Smooth muscle cell of the umbilical artery (primary cell): ENCODE data around the gene SYNGR3. TPM values are rescaled to one million over a fixed set of nuclear protein-coding genes. Genes with fewer than 3 reads are reported as not detected.

Experiments used
- total RNA-seq: library from RNA; depleted of rRNA; stranded (reverse); fragments of >200 nt; gene quantifications from 2 replicates; pipeline ENCODE4 v1.2.3, GENCODE V29; 2014

SYNGR3 gene, protein sequence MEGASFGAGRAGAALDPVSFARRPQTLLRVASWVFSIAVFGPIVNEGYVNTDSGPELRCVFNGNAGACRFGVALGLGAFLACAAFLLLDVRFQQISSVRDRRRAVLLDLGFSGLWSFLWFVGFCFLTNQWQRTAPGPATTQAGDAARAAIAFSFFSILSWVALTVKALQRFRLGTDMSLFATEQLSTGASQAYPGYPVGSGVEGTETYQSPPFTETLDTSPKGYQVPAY
- 3.6 and 7.3 TPM in 2 replicates for total RNA-seq

DNA sequence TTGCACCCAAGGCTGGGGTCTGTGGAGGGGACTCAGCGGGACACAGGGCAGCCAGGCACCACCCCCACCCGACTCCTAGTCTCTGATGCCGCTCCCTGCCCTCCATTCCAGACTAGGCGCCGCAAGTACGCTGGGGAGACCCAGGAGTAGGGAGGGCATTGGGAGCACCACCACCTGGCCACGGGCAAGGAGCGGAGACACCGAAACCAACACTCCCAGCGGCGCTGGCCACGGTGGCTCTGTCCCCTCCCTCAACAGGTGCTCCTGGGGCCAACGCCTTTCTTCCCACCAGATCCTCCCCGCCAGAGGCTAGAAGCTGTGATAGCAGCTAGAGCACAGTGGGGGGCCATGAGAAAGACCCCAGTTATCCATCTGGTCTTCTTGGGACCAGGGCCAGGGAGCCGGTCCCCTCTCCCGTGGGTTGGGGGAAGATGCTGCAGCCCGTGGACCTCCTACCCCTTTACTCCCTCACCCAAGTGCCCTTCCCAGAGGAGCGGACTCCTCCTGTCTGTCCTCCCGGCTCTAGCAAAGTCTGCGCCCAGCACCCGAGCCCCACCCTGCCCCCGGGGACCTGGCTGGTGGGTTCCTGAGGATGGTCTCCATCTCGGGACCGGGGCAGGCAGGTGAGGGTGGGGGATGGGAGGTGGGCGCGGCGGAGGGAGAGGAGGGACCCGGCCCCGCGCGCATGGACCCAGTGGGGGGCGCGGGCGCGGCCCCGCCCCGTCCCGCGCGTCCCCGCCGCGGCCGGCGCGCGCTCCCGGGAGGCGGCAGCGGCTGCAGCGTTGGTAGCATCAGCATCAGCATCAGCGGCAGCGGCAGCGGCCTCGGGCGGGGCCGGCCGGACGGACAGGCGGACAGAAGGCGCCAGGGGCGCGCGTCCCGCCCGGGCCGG is at the start of gene SYNGR3:
SYNGR3 (plus strand) TSS at position 762 of the 892 bp plus-strand sequence. CDS start 133 bp downstream, outside the sequence.

DNA sequence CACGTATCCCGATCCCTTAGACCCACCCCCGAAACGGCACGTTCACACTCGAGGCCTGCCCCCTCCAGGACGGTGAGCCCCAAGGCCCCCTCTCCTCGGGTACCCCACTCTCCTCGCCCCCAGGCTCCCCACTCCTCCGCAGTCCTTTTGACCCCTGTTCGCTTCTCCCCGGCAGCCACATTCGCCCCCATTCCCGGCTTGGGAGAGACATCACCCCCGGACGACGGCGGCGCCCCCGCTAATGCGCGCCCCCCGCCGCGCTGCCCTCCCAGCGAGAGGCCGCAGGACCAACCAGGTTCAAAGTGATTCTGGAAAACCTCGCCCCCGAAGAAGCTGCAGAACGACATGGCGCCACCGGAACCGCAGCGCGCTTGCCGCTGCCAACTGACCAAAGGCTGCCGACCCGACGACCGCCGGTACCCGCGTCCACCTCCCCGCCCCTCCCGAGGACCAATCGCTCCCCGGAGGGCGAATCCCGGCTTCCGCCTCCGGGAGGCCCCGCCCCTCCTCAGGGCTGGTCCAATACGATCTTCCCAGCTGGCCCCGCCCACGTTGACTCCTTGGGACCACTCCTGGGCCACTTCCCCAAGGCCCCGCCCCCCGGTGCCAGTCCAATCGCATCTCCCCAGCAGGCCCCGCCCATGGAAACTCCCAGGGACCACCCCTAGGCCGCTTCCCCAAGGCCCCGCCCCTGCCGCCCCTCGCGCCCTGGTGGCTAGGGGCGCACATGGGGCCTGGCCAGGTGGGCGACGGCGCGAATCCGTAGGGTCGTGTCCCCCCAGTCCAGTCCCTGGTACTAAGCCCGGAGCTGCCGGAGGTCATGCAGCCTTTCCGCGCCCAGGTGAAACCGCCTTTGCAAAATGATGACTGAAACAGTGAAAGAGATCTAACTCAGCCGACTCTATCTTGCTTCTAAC is 46.7 kb upstream of the SYNGR3 start, which contains the start of gene MSRB1:
MSRB1 (minus strand) TSS at position 390 of the 917 bp plus-strand sequence; CDS start at position 347, 43 bp downstream.

GRCh38 chr16:1959269-1960039 is 30.3 kb upstream of the SYNGR3 start, which contains the start of gene NDUFB10:
Gene NDUFB10 (plus strand): TSS chr16:1959538. CDS start chr16:1959625, 87 bp downstream.

GRCh38 chr16:1964506-1965395 is 25.0 kb upstream of the SYNGR3 start, which contains the start of gene RPS2:
Gene RPS2 (minus strand): TSS chr16:1964826. CDS start chr16:1964625, 201 bp downstream.

DNA sequence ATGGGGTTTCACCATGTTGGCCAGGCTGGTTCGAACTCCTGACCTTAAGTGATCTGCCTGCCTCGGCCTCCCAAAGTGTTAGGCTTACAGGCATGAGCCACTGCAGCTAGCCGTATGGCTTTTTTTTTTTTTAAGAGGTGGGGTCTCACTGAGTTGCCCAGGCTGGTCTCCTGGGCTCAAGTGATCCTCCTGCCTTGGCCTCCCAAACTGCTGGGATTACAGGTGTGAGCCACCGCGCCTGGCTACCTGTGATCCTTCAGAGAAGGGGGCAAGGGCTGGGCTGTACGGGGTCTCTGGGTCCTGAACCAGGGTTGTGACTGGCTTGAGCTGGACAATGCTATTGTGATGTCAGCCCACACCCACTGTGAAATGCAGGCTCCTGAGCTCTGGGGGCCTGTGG is 23.3 kb upstream of the SYNGR3 start, which contains the start of gene RNF151:
RNF151 (plus strand) TSS at position 397 of the 400 bp plus-strand sequence. CDS start 26 bp downstream, outside the sequence.

DNA sequence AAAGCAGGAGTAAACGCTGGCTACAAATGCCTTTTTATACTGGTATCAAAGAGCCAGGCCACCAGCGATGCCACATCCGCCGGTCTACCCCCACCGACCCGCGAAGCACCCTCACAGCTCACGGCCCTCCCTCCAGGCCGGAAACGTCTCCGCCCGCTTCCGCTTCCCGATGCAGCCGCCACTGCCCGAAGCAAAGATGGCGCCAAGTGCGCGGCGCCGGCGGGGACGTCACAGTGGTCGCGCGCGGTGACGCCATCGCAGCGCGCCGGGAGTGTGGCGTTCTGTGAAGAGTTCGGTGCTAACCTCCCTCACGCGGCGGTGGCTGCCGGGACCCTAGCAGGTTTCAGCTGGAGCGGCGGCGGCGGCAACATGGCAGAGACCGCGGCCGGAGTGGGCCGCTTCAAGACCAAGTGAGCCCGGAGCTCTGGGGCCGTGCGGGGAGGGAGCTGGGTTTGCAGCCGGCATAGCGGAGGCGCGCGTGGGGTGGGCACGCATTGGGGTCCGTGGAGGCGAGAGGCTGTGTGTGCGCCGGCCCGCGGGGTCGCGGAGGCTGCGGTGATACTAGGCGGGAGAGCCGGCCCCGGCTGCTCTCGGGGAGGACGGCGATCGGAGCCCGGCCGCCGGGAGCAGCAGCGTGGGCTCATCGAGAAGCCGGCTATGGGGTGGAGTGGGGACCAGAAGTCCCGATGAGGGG is 17.8 kb upstream of the SYNGR3 start, which contains the start of gene TBL3:
TBL3 (plus strand) TSS at position 258 of the 694 bp plus-strand sequence; CDS start at position 370, 112 bp downstream.

GRCh38 chr16:1981398-1981836 is 8.4 kb upstream of the SYNGR3 start, which contains the start of gene NOXO1:
Gene NOXO1 (minus strand): TSS chr16:1981469. CDS start chr16:1981179, 290 bp downstream.

DNA sequence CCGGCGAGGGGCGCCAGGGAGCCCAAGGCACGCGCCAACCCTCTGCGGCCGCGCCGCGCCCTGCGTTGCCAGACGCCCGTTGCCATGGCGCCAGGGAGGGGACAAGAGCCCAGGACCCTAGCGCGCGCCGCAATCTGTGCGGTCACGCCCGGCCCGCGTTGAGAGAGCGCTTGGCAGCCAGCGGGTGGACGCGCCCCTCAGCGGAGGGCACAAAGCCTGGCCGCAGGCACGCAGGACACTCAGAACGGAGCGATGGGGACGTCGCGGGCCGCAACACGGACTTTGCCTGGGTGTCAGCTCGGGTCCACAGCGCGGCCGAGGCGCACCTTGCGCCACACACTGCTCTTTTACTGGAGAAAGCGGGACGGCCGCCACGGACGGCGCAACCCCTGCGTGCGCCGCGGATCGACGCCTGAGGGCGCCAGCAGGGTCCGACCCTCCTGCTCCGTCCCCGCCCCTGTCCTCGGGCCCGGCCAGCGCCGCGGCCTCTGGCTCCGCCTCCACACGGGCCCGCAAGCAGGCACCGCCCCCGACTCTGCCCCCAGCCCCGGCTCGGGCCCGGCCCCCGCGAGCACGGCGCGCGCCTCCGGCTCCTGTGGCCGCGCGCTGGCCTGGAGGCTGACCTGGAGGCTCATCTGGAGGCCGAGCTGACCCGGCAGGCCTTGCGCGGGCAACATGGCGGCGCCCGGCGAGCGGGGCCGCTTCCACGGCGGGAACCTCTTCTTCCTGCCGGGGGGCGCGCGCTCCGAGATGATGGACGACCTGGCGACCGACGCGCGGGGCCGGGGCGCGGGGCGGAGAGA is 6.0 kb upstream of the SYNGR3 start, which contains the start of gene GFER:
GFER (plus strand) TSS at position 650 of the 803 bp plus-strand sequence; CDS start at position 676, 26 bp downstream.

GRCh38 chr16:2009791-2010510 is 20.2 kb downstream of the SYNGR3 start, which contains the start of gene ZNF598:
Gene ZNF598 (minus strand): TSS chr16:2009821.

GRCh38 chr16:2019518-2019920 is 29.7 kb downstream of the SYNGR3 start, which contains the start of gene NPW:
Gene NPW (plus strand): TSS chr16:2019785.

GRCh38 chr16:2026461-2027023 is 36.8 kb downstream of the SYNGR3 start, which contains the start of gene NHERF2:
Gene NHERF2 (plus strand): TSS chr16:2026902. CDS start chr16:2027006, 104 bp downstream.

Other genes starting within 250 kb of the SYNGR3 start
- gene NME3, start 218.4 kb upstream of the SYNGR3 start, total RNA-seq: 54.8 and 102 TPM in 2 replicates
- 17.2 and 20.9 TPM in 2 replicates for gene EME2, start 217.2 kb upstream of the SYNGR3 start, total RNA-seq
- 57.5 and 73.0 TPM in 2 replicates for gene MRPS34, start 216.8 kb upstream of the SYNGR3 start, total RNA-seq
- gene SPSB3, start 207.4 kb upstream of the SYNGR3 start, total RNA-seq: 24.1 and 30.9 TPM in 2 replicates
- gene NUBP2, start 207.0 kb upstream of the SYNGR3 start, total RNA-seq: 52.0 and 60.9 TPM in 2 replicates
- not detected in 2 replicates for gene IGFALS, start 196.3 kb upstream of the SYNGR3 start, total RNA-seq
- 54.9 and 57.3 TPM in 2 replicates for gene HAGH, start 163.1 kb upstream of the SYNGR3 start, total RNA-seq
- 57.6 and 61.4 TPM in 2 replicates for gene FAHD1, start 162.8 kb upstream of the SYNGR3 start, total RNA-seq
- gene MEIOB, start 117.8 kb upstream of the SYNGR3 start, total RNA-seq: not detected in 2 replicates
- not detected in 2 replicates for gene HS3ST6, start 71.6 kb upstream of the SYNGR3 start, total RNA-seq
- 4.1 and 6.2 TPM in 2 replicates for gene MSRB1, start 46.8 kb upstream of the SYNGR3 start, total RNA-seq
- not detected in 2 replicates for gene RPL3L, start 35.3 kb upstream of the SYNGR3 start, total RNA-seq
- 91.1 and 110 TPM in 2 replicates for gene NDUFB10, start 30.4 kb upstream of the SYNGR3 start, total RNA-seq
- 1,386 and 1,428 TPM in 2 replicates for gene RPS2, start 25.1 kb upstream of the SYNGR3 start, total RNA-seq
- not detected in 2 replicates for gene RNF151, start 23.1 kb upstream of the SYNGR3 start, total RNA-seq
- 26.4 and 59.3 TPM in 2 replicates for gene TBL3, start 17.9 kb upstream of the SYNGR3 start, total RNA-seq
- gene NOXO1, start 8.5 kb upstream of the SYNGR3 start, total RNA-seq: under 0.01 and 0.28 TPM in 2 replicates
- gene GFER, start 5.8 kb upstream of the SYNGR3 start, total RNA-seq: 11.1 and 14.3 TPM in 2 replicates
- 13.1 and 29.6 TPM in 2 replicates for gene ZNF598, start 19.9 kb downstream of the SYNGR3 start, total RNA-seq
- gene NPW, start 29.8 kb downstream of the SYNGR3 start, total RNA-seq: 0.30 and 0.65 TPM in 2 replicates
- gene NHERF2, start 36.9 kb downstream of the SYNGR3 start, total RNA-seq: 19.0 and 24.5 TPM in 2 replicates
- 15.3 and 25.2 TPM in 2 replicates for gene NTHL1, start 57.9 kb downstream of the SYNGR3 start, total RNA-seq
- gene TSC2, start 58.0 kb downstream of the SYNGR3 start, total RNA-seq: 60.9 and 71.0 TPM in 2 replicates
- 188 and 249 TPM in 2 replicates for gene PKD1, start 145.9 kb downstream of the SYNGR3 start, total RNA-seq
- gene RAB26, start 158.7 kb downstream of the SYNGR3 start, total RNA-seq: 2.3 and 3.0 TPM in 2 replicates
- gene TRAF7, start 165.8 kb downstream of the SYNGR3 start, total RNA-seq: 51.4 and 89.8 TPM in 2 replicates
- gene CASKIN1, start 206.6 kb downstream of the SYNGR3 start, total RNA-seq: 0.30 and 0.92 TPM in 2 replicates
- gene MLST8, start 215.5 kb downstream of the SYNGR3 start, total RNA-seq: 19.6 and 25.8 TPM in 2 replicates
- gene BRICD5, start 220.9 kb downstream of the SYNGR3 start, total RNA-seq: 2.1 and 9.6 TPM in 2 replicates
- 12.8 and 16.4 TPM in 2 replicates for gene PGP, start 224.9 kb downstream of the SYNGR3 start, total RNA-seq
- 26.1 and 29.5 TPM in 2 replicates for gene E4F1, start 233.6 kb downstream of the SYNGR3 start, total RNA-seq
- 1.2 and 1.3 TPM in 2 replicates for gene DNASE1L2, start 246.5 kb downstream of the SYNGR3 start, total RNA-seq